Endothelial cell of umbilical vein (primary cell): ENCODE measurements around the gene BPI. TPM values are rescaled to one million over a fixed set of nuclear protein-coding genes. Genes with fewer than 3 reads are reported as not detected.
"Not testable (repeated sequence)": the region's sequence is repeated elsewhere in the genome, so short reads cannot be mapped to it uniquely, and the experiment has no call there.

ENCODE experiments used
- Bru-seq: library from RNA; stranded (reverse); fragments of 400-500 nt; gene quantifications from one replicate; lab custom pipeline; 2021; lab: Mats Ljungman, UMichigan
- BruChase-seq, 2 experiments: library from RNA; stranded (reverse); fragments of 400-500 nt; gene quantifications; one replicate each; lab custom pipeline; 2021; lab: Mats Ljungman, UMichigan
- BruUV-seq: library from RNA; stranded (reverse); fragments of 400-500 nt; replicated peaks from 2 replicates; lab custom pipeline; 2021; lab: Mats Ljungman, UMichigan
- CTCF ChIA-PET: fragments of 300-600, 350-600 bp; sonication (Branson Sonifier 250); formaldehyde crosslinking; loops from one replicate; lab custom pipeline; 2021; ENCODE audit warnings: antibody characterized with exemption, inconsistent platforms; lab: Charles Lee
- POLR2A ChIA-PET: fragments of 300-600, 350-600 bp; sonication (Branson Sonifier 250); formaldehyde crosslinking; loops from one replicate; lab custom pipeline; 2021; ENCODE audit warnings: antibody characterized with exemption, inconsistent platforms; lab: Charles Lee
- DNase-seq: peaks from one replicate; pipeline ENCODE4 v3.0.0-alpha.2; 2011; ENCODE audit warnings: low read depth, low spot score
- FAIRE-seq: peaks from 2 replicates; lab custom pipeline; 2011; peaks lifted over from hg19 to GRCh38; lab: Jason Lieb, UNC
- H2AFZ ChIP-seq: 2 replicates; pipeline ENCODE4 v1.6.0; 2012; ENCODE audit warnings: low read depth, low read length, control low read depth, inconsistent platforms
- H3K27ac ChIP-seq: 2 replicates; pipeline ENCODE4 v1.5.1; 2011; ENCODE audit warnings: low read depth, mild to moderate bottlenecking, control low read depth, low read length, moderate library complexity; ENCODE audit not compliant: insufficient read depth
- H3K27me3 ChIP-seq, 2 experiments: 2 replicates each; pipeline versions ENCODE4 v1.6.0 to v1.6.1; 2011; ENCODE audit warnings: low read length in 2 of 2, mixed read lengths in 1 of 2; ENCODE audit not compliant: control insufficient read depth in 2 of 2, insufficient read depth in 2 of 2
- H3K36me3 ChIP-seq, 2 experiments: 2 replicates in 1 of 2; 3 replicates in 1 of 2; pipeline ENCODE4 v1.5.1; 2011; ENCODE audit warnings: low read length in 2 of 2, mild to moderate bottlenecking in 1 of 2, moderate library complexity in 1 of 2; ENCODE audit not compliant: control insufficient read depth in 2 of 2, insufficient read depth in 2 of 2; ENCODE audit errors: extremely low read depth in 1 of 2
- H3K4me1 ChIP-seq: 3 replicates; pipeline ENCODE4 v1.5.1; 2011; ENCODE audit warnings: mild to moderate bottlenecking, low read length; ENCODE audit not compliant: control insufficient read depth, insufficient read depth; ENCODE audit errors: extremely low read depth
- H3K4me2 ChIP-seq: 2 replicates; pipeline ENCODE4 v1.6.1; 2011; ENCODE audit warnings: low read length, control low read depth, mixed read lengths; ENCODE audit not compliant: insufficient read depth
- H3K4me3 ChIP-seq, 3 experiments: fragments of 200-600 bp in 1 of 3; sonication (generic), shearing (Covaris generic) in 1 of 3; replicated peaks in 1 of 3; 2 replicates each; pipeline ENCODE4 v1.5.1; 2011 to 2016; ENCODE audit warnings: control low read depth in 3 of 3, low read length in 3 of 3, mild to moderate bottlenecking in 2 of 3, inconsistent platforms in 1 of 3, low read depth in 1 of 3, moderate library complexity in 1 of 3; ENCODE audit not compliant: insufficient read depth in 1 of 3
- H3K79me2 ChIP-seq: 2 replicates; pipeline ENCODE4 v1.6.0; 2012; ENCODE audit warnings: low read length, inconsistent platforms; ENCODE audit not compliant: control insufficient read depth, insufficient read depth
- H3K9ac ChIP-seq: replicated peaks from 2 replicates; pipeline ENCODE3; 2011; ENCODE audit warnings: low read length, control low read depth; ENCODE audit not compliant: insufficient read depth; ENCODE audit errors: extremely low read depth
- H3K9me1 ChIP-seq: replicated peaks from 3 replicates; pipeline ENCODE4 v1.6.0; 2011; ENCODE audit warnings: mild to moderate bottlenecking, low read length; ENCODE audit not compliant: control insufficient read depth, insufficient read depth; ENCODE audit errors: extremely low read depth
- H3K9me3 ChIP-seq: replicated peaks from 2 replicates; pipeline ENCODE4 v1.5.1; 2012; ENCODE audit warnings: low read length, inconsistent platforms; ENCODE audit not compliant: control insufficient read depth, insufficient read depth
- H4K20me1 ChIP-seq: replicated peaks from 2 replicates; pipeline ENCODE3; 2011; ENCODE audit warnings: mild to moderate bottlenecking, low read length; ENCODE audit not compliant: control insufficient read depth, insufficient read depth; ENCODE audit errors: extremely low read depth
- FOS ChIP-seq: IDR thresholded peaks from 2 replicates; pipeline ENCODE4 v1.6.1; 2011; ENCODE audit warnings: mild to moderate bottlenecking, low read length, moderate library complexity, borderline replicate concordance; ENCODE audit not compliant: insufficient read depth
- GATA2 ChIP-seq: IDR thresholded peaks from 2 replicates; pipeline ENCODE4 v1.7.0; 2011; ENCODE audit warnings: low read depth, mild to moderate bottlenecking, moderate library complexity, mixed read lengths, low read length; ENCODE audit not compliant: insufficient read length, insufficient read depth
- dilution Hi-C: fragments of 300-500 bp; cut with MboI; formaldehyde crosslinking; loops from one replicate; pipeline ENCODE4 v1.15.0; 2019; ENCODE audit warnings: low sequenced_read_pairs; ENCODE audit not compliant: extremely low pct_ligation_motif_present
- intact Hi-C: fragments of 100-400 bp; cut with micrococcal nuclease; formaldehyde crosslinking; loops from one replicate; pipeline ENCODE4 v1.10.0; 2022
- long read RNA-seq: library from polyadenylated mRNA; stranded (forward); transcript quantifications from one replicate; pipeline ENCODE4 v2.0.0, GENCODE V29; 2021
- polyA minus RNA-seq, 3 experiments: library from RNA; depleted of rRNA, polyadenylated mRNA; stranded (reverse); fragments of >200 nt; gene quantifications; 1 replicate in 1 of 3; 2 replicates in 2 of 3; pipeline ENCODE4 v1.2.3, GENCODE V29; 2011
- polyA plus RNA-seq, 4 experiments: library from polyadenylated mRNA; depleted of rRNA in 3 of 4; stranded (reverse) in 3 of 4; unstranded in 1 of 4; fragments of >200 nt; gene quantifications; 2 replicates each; pipeline versions ENCODE4 v1.2.1 to v1.2.3, GENCODE V29; 2011 to 2012; ENCODE audit warnings: missing spikeins in 1 of 4
- total RNA-seq: library from RNA; stranded (reverse); gene quantifications from 2 replicates; pipeline ENCODE4 v1.2.3, GENCODE V29; 2021

BPI gene
- total RNA-seq (not detected in 2 replicates), polyA plus RNA-seq (not detected in 2 replicates), polyA minus RNA-seq (not detected in 2 replicates), Bru-seq, nascent RNA (not detected), BruChase-seq, experiment 1, labeled RNA remaining after a 6-hour chase (not detected), BruChase-seq, experiment 2, labeled RNA remaining after a 2-hour chase (not detected)
- not detected in 2 replicates for polyA plus RNA-seq (2011; cell fraction: cytosol; rRNA removed)
- polyA plus RNA-seq (2011; cell fraction: nucleus; rRNA removed), result not detected in 2 replicates
- not detected in 2 replicates for polyA plus RNA-seq (2012)
- polyA minus RNA-seq (2011; cell fraction: cytosol; rRNA and poly(A)+ RNA removed), result not detected
- not detected in 2 replicates for polyA minus RNA-seq (2011; cell fraction: nucleus; rRNA and poly(A)+ RNA removed)
- long read RNA-seq, result 0 reads

DNA sequence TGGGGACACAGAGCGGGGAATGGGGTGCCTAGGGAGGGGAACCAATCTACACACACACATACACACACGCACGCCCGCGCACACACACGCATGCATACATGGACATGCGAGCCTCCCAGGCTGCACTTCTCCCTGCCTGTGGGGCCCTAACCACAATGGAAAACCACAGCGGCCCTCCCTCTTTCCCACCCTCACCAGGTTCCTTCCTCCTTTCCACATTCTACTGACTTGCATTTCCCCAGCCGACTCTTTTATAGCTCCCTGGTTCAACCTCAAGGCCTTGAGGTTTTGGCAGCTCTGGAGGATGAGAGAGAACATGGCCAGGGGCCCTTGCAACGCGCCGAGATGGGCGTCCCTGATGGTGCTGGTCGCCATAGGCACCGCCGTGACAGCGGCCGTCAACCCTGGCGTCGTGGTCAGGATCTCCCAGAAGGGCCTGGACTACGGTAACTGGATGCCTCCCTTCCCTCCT is at the start of gene BPI:
TSS of gene BPI (plus strand) at position 249 of the 472 bp plus-strand sequence. CDS start at position 317, 68 bp downstream.
- CTCF ChIA-PET, result interaction anchor here (1.0 to 9.2 kb wide), 8 partner anchors 14 to 105 kb away, joined by 3 to 204 read pairs (median 7); no protein-coding TSS in a partner anchor
- H4K20me1 ChIP-seq, result no peaks in the 10 kb centered on the region
- no peak for FAIRE-seq

DNA sequence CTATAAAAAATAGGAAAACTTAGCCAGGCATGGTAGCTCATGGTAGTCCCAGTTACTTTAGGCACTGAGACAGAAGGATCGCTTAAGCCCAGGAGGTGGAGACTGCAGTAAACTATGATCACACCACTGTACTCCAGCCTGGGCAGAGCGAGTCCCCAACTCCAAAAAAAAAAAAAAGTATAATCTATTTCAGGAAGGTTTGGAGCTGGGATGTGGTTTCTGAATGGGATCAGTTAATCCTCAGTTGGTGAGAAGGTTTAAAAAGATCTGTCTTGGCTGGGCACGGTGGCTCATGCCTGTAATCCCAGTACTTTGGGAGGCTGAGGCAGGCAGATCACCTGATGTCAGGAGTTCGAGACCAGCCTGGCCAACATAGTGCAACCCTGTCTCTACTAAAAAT is 49.3 kb upstream of the BPI start:
- CTCF ChIA-PET, result interaction anchor here (1.2 to 2.3 kb wide), 4 partner anchors 10 to 50 kb away, joined by 3 to 7 read pairs (median 4); no protein-coding TSS in a partner anchor
- H3K36me3 ChIP-seq, H3K27ac ChIP-seq, FAIRE-seq, H3K79me2 ChIP-seq, H3K9me3 ChIP-seq, H3K4me2 ChIP-seq, H4K20me1 ChIP-seq, H3K9me1 ChIP-seq, dilution Hi-C loops, POLR2A ChIA-PET, DNase-seq, BruUV-seq, H3K27me3 ChIP-seq, H3K9ac ChIP-seq, intact Hi-C loops, H3K4me1 ChIP-seq, H2AFZ ChIP-seq, H3K4me3 ChIP-seq: not testable (repeated sequence)

More for the DNA sequence above, at the start of gene BPI:
- H3K4me3 ChIP-seq, result no peak within 1 kb of the TSS
- H3K4me2 ChIP-seq, result no peak within 1 kb of the TSS
- no peak for DNase-seq
- H3K27ac ChIP-seq, result no peak within 1 kb of the TSS
- H3K9me3 ChIP-seq, result no peaks in the 10 kb centered on the region
- H3K4me1 ChIP-seq, result no peaks in the 10 kb centered on the region
- peaks cover 2% of the 10 kb centered on the region in 2 experiments for H3K27me3 ChIP-seq
- H3K9ac ChIP-seq, result no peak within 1 kb of the TSS
- TF ChIP-seq GATA2 (no peak), FOS (no peak)
- no TSS peak for BruUV-seq
- no peaks in the 10 kb centered on the region for H3K79me2 ChIP-seq
- no peak within 1 kb of the TSS for H2AFZ ChIP-seq
- intact Hi-C loops, result no loop called here
- dilution Hi-C loops, result no loop called here
- no peaks in the 10 kb centered on the region for H3K36me3 ChIP-seq
- POLR2A ChIA-PET, result no interaction called here
- H3K9me1 ChIP-seq, result no peaks in the 10 kb centered on the region
